Uterus (tissue), 4 donors: ENCODE results near the gene RABAC1. TPM values are rescaled to one million over a fixed set of nuclear protein-coding genes. Genes with fewer than 3 reads are reported as not detected.

Experiments used
- DNase-seq, 2 donors: peaks; one replicate each; pipeline ENCODE4 v3.0.0-alpha.2; 2019 to 2020
- H3K27ac ChIP-seq, 2 donors: fragments of 200-600 bp; sonication (generic); 1 replicate in 1 of 2; 2 replicates in 1 of 2; pipeline ENCODE4 v1.5.1; 2016 to 2018
- H3K27me3 ChIP-seq, 2 donors: fragments of 200-600 bp; sonication (generic); one replicate each; pipeline ENCODE4 v1.5.1; 2018 to 2019; ENCODE audit warnings: control low read depth in 1 of 2
- H3K36me3 ChIP-seq, 2 donors: fragments of 200-600 bp; sonication (generic); one replicate each; pipeline ENCODE4 v1.5.1; 2019; ENCODE audit warnings: control low read depth in 1 of 2
- H3K4me1 ChIP-seq, 2 donors: fragments of 200-600 bp; sonication (generic); one replicate each; pipeline ENCODE4 v1.5.1; 2018 to 2019; ENCODE audit warnings: control low read depth in 1 of 2
- H3K4me3 ChIP-seq, 2 donors: fragments of 200-600 bp; sonication (generic); 1 replicate in 1 of 2; 2 replicates in 1 of 2; pipeline ENCODE4 v1.5.1; 2018 to 2019; ENCODE audit warnings: mild to moderate bottlenecking in 1 of 2
- H3K9me3 ChIP-seq, 2 donors: fragments of 200-600 bp; sonication (generic); one replicate each; pipeline ENCODE4 v1.5.1; 2019; ENCODE audit warnings: control low read depth in 1 of 2
- POLR2A ChIP-seq, 2 donors: fragments of 450-650 bp; IDR thresholded peaks; one replicate each; pipeline ENCODE4 v1.6.1; 2016; ENCODE audit warnings: antibody characterized with exemption in 2 of 2, mild to moderate bottlenecking in 1 of 2, moderate library complexity in 1 of 2
- intact Hi-C: fragments of 100-400 bp; cut with DNase I; formaldehyde crosslinking; loops from one replicate; pipeline ENCODE4 v1.15.1; 2023; ENCODE audit warnings: low total_unique reads
- total RNA-seq, 4 donors: library from RNA; depleted of rRNA in 3 of 4; stranded (reverse); fragments of >200 nt in 3 of 4; gene quantifications; one replicate each; pipeline versions ENCODE4 v1.1.0 to v1.2.4, GENCODE V29; 2014 to 2023
- TF ChIP-seq, protein P1 (sequence below), 4 experiments: fragments of 200-600 bp in 2 of 4; fragments of 450-650 bp in 2 of 4; sonication (generic) in 2 of 4; IDR thresholded peaks; one replicate each; pipeline ENCODE4 v1.5.1; 2016 to 2019; ENCODE audit warnings: antibody characterized with exemption in 4 of 4, mild to moderate bottlenecking in 2 of 4, moderate library complexity in 1 of 4
- donor health status: DM: yes; HTN: yes; CAD: no.

RABAC1 gene
- total RNA-seq, 4 donors from 2014 or later = 83.0 to 223 (median 178) TPM

DNA sequence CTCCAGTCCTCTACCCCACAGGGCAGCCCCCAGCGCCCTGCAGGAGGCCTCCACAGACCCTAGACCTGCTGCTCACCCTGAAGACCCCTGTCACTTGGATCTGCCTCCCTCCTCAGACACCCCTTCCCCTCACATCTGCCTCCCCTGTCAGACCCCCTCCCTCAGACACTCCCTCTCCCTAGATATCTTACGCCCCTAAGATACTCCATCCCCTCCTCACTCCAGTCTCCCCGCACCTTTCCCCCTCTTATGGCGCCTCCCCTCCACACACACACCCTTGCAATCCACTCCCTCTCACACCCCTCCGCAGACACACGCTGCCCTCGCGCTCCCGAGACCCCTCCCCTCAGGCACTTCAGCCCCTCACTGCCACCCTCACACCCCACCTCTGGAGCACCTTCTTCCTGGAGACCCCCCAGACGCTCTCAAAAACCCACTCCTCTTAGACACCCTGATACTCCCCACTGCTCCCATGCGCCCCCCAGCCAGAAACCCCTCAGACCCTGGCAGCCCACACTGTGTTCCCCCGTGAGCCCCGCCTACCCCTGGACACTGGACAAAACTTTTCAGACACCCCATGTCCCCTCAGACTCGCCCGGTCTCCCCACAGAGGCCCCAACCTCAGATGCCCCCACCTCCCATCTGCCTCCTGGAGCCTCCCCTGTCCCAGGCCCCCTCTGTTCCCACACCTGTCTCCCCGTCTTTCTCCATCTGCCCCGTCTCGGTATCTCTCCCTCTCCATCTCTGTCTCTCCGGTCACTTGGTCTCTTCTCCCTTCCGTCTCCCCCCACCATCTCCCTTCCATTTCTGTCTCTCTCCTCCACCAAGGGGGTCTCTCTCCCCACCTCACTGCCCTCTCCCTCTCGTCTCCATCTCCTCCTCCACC, 45.3 kb downstream of the RABAC1 start:
- peaks cover 16 to 43% of the 10 kb centered on the region in 2 donors for H3K27me3 ChIP-seq
- H3K4me1 ChIP-seq = no peaks in the 10 kb centered on the region
- H3K27ac ChIP-seq = no peak overlapping the region
- no peak for TF ChIP-seq POLR2A (IDR thresholded peaks at IDR 0.05)
- TF ChIP-seq, protein P1, sequence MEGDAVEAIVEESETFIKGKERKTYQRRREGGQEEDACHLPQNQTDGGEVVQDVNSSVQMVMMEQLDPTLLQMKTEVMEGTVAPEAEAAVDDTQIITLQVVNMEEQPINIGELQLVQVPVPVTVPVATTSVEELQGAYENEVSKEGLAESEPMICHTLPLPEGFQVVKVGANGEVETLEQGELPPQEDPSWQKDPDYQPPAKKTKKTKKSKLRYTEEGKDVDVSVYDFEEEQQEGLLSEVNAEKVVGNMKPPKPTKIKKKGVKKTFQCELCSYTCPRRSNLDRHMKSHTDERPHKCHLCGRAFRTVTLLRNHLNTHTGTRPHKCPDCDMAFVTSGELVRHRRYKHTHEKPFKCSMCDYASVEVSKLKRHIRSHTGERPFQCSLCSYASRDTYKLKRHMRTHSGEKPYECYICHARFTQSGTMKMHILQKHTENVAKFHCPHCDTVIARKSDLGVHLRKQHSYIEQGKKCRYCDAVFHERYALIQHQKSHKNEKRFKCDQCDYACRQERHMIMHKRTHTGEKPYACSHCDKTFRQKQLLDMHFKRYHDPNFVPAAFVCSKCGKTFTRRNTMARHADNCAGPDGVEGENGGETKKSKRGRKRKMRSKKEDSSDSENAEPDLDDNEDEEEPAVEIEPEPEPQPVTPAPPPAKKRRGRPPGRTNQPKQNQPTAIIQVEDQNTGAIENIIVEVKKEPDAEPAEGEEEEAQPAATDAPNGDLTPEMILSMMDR (IDR thresholded peaks at IDR 0.05) = no peak
- no peak overlapping the region for H3K4me3 ChIP-seq
- no peak for DNase-seq
- no peaks in the 10 kb centered on the region for H3K9me3 ChIP-seq
- H3K36me3 ChIP-seq = no peaks in the 10 kb centered on the region
- intact Hi-C loops = no loop called here

DNA sequence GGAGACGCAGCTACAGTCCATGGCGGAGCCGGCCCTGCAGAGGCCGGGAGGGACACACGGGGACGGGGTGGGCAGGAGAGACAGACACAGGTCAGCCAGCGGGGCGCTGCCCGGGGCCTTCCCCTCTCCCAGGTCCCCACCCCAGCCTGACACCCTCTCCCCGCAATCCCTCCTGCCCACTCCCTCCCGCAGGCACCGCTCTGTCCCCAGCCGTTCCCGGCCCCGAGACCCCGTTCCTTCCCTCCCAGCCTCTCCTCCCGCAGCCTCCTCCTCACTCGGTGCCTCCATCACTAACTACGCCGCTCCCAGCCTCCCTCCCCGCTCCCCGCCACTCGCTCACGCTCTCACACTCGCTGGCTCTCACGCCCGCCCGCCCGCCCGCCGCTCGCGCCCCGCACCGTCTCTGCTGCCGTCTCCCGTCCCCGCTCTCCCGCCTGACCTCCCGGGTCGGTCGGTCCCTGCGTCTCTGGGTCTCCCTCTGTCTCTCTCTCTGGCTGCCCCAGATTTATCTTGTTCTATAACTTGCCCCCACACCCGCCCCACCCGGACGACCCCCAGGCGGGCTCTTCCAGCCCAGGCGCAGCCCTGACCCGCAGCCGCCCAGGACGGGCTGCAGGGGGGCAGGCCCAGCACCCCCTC, 46.1 kb downstream of the RABAC1 start:
- Histone ChIP-seq H3K9me3 (no peaks in the 10 kb centered on the region), H3K4me3 (no peak overlapping the region), H3K27me3 (peaks cover 13 to 39% of the 10 kb centered on the region in 2 donors), H3K4me1 (no peaks in the 10 kb centered on the region), H3K27ac (no peak overlapping the region), H3K36me3 (no peaks in the 10 kb centered on the region)
- intact Hi-C loops = no loop called here
- DNase-seq = no peak
- TF ChIP-seq POLR2A (IDR thresholded peaks at IDR 0.05) = no peak
- TF ChIP-seq, protein P1 (IDR thresholded peaks at IDR 0.05) = no peak

DNA sequence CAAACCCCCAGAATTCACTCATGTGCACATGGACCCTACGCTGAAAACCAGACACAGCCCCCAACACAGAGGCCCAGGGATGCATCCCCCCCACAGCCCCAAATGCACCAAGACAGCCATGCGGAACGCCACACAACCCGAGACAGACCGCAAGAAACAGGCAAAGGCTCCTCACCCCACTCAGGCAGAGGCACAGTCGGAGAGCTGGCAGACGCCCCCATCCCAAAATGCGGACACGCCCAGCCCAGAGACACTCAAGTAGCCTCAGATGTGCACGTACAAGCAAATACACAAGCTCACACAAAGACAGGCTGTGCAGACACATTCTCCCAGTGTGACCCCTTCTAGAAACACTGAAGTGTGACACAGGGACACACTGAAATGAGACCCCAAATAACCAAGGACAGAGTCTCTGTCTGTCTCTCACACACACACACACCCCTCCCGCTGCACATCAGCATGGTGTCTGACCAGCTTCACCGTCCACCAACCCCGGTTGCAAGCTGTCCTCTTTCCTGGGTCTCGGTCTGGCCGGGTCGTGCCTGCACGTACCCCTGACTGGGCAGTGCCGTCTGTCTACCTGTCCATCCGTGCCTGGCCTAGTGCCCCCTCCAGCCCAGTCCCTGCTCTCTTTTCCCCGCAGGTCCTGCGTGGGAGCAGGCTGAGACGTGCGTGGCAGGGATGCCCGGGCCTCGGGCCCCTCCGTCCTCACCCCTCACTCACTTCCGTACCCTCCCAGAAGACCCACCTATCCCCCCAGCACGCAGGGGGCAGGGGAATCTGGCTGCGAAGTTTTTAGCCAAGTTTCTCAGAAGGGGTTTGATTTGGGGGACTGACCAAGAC, 47.0 kb downstream of the RABAC1 start:
- intact Hi-C loops = no loop called here
- H3K27ac ChIP-seq = no peak overlapping the region
- TF ChIP-seq POLR2A (IDR thresholded peaks at IDR 0.05) = no peak
- TF ChIP-seq, protein P1 (IDR thresholded peaks at IDR 0.05) = no peak

DNA sequence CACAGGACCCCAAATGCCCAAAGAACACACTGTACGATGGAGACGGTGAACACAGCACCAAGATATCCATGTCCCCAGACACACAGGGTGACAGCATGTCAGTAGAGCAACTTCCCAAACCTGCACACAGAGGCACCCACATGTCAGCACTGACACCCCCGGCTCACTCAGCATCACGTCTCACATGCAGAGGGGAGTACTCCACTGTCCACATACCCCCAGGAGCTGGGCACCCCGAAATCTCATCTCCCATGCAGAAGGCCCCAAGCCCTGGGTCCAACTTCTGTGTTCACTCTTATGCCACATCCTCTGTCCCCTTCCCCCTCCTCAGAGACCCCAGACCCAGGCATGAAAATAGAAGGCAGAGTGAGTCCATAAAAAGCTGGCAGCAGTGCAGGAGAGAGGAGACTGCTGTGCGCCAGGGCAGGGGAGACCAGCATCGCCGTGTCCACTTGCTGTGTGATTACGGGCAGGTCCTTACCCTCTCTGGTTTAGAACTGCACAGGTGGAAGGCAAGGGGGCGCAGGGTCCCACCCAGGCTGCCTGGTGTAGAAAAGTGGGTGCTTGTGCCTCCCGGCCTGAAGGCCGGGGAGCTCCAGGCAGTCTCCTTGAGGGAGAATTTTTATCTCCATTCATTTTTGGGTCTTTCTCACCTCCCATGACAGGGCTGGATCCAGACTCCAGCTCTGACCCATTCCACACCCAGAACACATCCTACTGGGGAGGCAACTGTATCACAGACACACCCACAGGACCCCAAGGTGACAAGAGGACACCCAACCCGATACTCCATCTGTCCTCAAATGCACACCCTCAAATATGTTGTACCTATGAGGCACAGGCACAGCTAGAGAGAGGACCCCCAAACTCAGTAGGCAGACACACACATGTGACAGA, 47.9 kb downstream of the RABAC1 start:
- H3K4me1 ChIP-seq = no peaks in the 10 kb centered on the region
- H3K36me3 ChIP-seq = no peaks in the 10 kb centered on the region
- no peak overlapping the region for H3K4me3 ChIP-seq
- TF ChIP-seq POLR2A (IDR thresholded peaks at IDR 0.05) = no peak
- TF ChIP-seq, protein P1 (IDR thresholded peaks at IDR 0.05) = no peak
- intact Hi-C loops = no loop called here
- H3K27me3 ChIP-seq = peaks cover 13 to 32% of the 10 kb centered on the region in 2 donors
- H3K9me3 ChIP-seq = no peaks in the 10 kb centered on the region
- no peak for DNase-seq
- H3K27ac ChIP-seq = no peak overlapping the region

More for the DNA sequence above, 47.0 kb downstream of the RABAC1 start:
- no peak for DNase-seq
- H3K4me1 ChIP-seq = no peaks in the 10 kb centered on the region
- H3K4me3 ChIP-seq = no peak overlapping the region
- H3K36me3 ChIP-seq = no peaks in the 10 kb centered on the region
- peaks cover 13 to 33% of the 10 kb centered on the region in 2 donors for H3K27me3 ChIP-seq
- no peaks in the 10 kb centered on the region for H3K9me3 ChIP-seq
